Urinary bladder (tissue), 4 donors: ENCODE measurements around the gene CLEC3A. TPM values are rescaled to one million over a fixed set of nuclear protein-coding genes. Genes with fewer than 3 reads are reported as not detected.
"Not testable (repeated sequence)": the region's sequence is repeated elsewhere in the genome, so short reads cannot be mapped to it uniquely, and the experiment has no call there.

Experiments used
- DNase-seq: peaks from one replicate; pipeline ENCODE4 v3.0.0-alpha.2; 2015; ENCODE audit errors: extremely low spot score
- H3K27ac ChIP-seq: one replicate; pipeline ENCODE4 v1.5.1; 2013; ENCODE audit warnings: low read depth, mild to moderate bottlenecking, moderate library complexity
- H3K36me3 ChIP-seq: one replicate; pipeline ENCODE4 v1.6.1; 2013; ENCODE audit warnings: mild to moderate bottlenecking, moderate library complexity; ENCODE audit not compliant: insufficient read depth
- H3K4me1 ChIP-seq: one replicate; pipeline ENCODE4 v1.6.1; 2013; ENCODE audit warnings: mild to moderate bottlenecking, moderate library complexity; ENCODE audit not compliant: insufficient read depth
- H3K4me3 ChIP-seq: one replicate; pipeline ENCODE4 v1.5.1; 2013; ENCODE audit warnings: low read depth, low read length
- WGBS: extraction: QIAGEN DNeasy Blood & Tissue Kit; methylation state at CpG from one replicate; pipeline ENCODE4 v1.1.7; 2013; 5-methylcytosine and 5-hydroxymethylcytosine counted together
- polyA plus RNA-seq: library from polyadenylated mRNA; stranded (reverse); fragments of 200-250 nt; gene quantifications from one replicate; pipeline ENCODE4 v1.2.3, GENCODE V29; 2013
- total RNA-seq: library from RNA; depleted of rRNA; stranded (reverse); fragments of >200 nt; gene quantifications from one replicate; pipeline ENCODE4 v1.2.3, GENCODE V29; 2014
- donor health status: healthy with polysubstance abuse.
- donor health status: healthy.

The CLEC3A gene, protein sequence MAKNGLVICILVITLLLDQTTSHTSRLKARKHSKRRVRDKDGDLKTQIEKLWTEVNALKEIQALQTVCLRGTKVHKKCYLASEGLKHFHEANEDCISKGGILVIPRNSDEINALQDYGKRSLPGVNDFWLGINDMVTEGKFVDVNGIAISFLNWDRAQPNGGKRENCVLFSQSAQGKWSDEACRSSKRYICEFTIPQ
- 16.8 TPM for total RNA-seq
- 12.4 TPM for polyA plus RNA-seq

DNA sequence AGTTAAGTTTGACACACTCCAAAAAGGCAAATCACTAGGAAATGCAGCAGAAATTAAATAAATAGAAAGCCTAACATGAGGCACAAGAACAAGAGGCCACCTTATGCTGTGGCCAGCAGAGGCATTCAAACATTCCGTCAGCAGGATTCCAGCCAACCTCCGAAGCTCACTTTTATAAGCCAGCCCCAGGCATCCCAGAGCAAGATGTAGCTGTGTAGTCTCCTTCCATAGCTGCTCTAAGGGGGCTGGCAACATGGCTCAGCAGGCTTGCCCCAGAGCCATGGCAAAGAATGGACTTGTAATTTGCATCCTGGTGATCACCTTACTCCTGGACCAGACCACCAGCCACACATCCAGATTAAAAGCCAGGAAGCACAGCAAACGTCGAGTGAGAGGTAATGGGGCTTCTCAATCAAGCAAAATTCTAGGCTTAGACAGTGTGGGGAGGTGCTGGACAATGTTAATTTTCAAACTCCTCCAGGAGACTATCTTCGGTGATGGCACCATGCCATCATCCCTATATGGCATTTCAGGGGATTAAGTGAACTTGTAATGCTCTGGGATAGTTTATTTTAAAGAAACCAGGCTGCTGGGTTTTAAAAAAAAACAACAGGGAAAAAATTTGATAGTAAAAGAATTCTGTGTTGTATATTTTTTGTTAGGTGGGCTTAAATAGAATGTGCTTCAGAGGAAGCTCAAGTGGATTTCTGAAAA is at the start of gene CLEC3A:
CLEC3A (plus strand) TSS at position 202 of the 714 bp plus-strand sequence; CDS start at position 281, 79 bp downstream.
- no peak for DNase-seq
- peaks cover 1% of the 10 kb centered on the region for H3K4me1 ChIP-seq
- WGBS, result 16% methylated on average over 5 of the region's 5 CpGs

DNA sequence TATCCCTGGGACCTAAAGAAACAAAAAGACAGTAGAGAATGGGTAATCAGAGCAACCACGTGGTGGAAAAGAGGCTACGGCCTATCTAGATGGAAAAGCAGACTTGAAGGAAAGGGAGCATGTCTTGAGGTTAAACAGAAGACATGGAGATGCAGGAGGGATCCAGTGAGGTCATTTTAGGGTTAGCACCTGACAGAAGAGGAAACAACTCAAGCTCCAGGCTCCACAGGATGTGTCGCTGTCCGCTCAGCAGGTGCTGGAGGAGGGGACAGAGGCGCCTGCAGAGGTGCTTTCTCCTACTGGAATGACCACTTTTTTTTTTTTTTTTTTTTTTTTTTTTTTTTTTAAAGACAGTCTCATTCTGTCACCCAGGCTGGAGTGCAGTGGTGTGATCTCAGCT is 47.5 kb upstream of the CLEC3A start:
- Histone ChIP-seq H3K4me1 (no peaks in the 10 kb centered on the region), H3K4me3 (no peak overlapping the region), H3K27ac (no peak overlapping the region), H3K36me3 (no peaks in the 10 kb centered on the region)
- WGBS, result 83% methylated on average over 5 of the region's 5 CpGs
- DNase-seq, result no peak

More for the DNA sequence above, at the start of gene CLEC3A:
- Histone ChIP-seq H3K36me3 (no peaks in the 10 kb centered on the region), H3K4me3 (no peak within 1 kb of the TSS), H3K27ac (no peak within 1 kb of the TSS)

DNA sequence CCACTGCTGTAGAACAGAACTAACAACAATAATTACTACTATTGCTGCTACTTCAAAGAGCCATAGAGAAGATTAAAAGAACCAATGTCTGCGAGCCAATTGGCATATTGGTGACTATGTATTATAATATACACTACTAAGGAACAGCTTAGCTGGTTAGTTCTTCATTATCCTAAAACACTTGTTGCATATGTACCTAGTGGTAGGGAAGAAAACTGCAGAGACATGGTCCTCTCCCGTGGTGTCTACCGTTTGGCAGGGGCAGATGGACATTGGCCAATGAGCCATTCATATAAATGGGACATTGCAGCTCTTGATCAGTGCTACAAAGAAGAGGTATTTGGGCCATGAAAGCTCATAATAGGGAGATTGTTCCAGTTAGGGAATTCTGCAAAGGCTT is 46.4 kb upstream of the CLEC3A start:
- no peaks in the 10 kb centered on the region for H3K4me1 ChIP-seq
- no peak overlapping the region for H3K4me3 ChIP-seq
- 72% methylated on average over 3 of the region's 3 CpGs for WGBS
- no peaks in the 10 kb centered on the region for H3K36me3 ChIP-seq
- H3K27ac ChIP-seq, result no peak overlapping the region
- no peak for DNase-seq

DNA sequence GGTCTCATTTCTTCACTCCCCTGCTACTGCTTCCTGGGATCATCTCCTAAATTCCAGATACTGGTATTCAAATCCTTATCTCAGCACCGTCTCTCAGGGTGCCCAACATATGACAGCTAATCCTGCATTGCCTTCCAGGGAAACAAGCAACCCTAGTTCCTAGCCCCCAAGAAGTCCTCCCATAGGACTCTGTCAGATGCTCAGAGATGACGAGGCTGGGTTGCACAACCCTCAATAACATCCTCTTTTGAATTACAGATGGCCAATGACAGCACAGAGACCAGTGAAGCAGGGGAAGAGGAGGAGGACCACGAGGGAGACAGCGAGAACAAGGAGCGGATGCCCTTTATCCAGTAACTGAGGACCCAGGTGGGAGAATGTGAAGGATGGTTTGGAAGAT is 45.0 kb upstream of the CLEC3A start:
- DNase-seq, result no peak
- Histone ChIP-seq H3K4me1 (no peaks in the 10 kb centered on the region), H3K36me3 (no peaks in the 10 kb centered on the region), H3K4me3 (no peak overlapping the region), H3K27ac (no peak overlapping the region)
- 82% methylated on average over 5 of the region's 5 CpGs for WGBS

DNA sequence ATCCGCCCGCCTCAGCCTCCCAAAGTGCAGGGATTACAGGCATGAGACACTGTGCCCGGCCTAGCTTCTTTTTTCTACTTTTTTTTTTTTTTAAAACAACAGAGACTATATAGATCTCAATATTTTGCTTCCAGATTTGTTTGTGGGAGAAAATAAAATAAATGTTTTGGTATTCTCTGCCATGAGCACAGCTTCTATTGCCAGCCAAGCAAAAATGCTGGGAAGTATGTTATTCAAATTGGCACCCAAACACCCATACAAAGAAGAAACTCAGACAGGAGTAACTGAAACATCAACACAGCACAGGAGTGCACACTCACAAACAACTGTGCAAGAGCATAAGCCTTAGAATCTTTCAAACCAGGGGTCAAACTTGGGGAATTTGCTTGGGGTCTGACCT is 37.2 kb upstream of the CLEC3A start:
- Histone ChIP-seq H3K4me1 (no peaks in the 10 kb centered on the region), H3K27ac (no peak overlapping the region), H3K36me3 (no peaks in the 10 kb centered on the region), H3K4me3 (no peak overlapping the region)
- WGBS, result 90% methylated on average over 3 of the region's 3 CpGs
- DNase-seq, result no peak

DNA sequence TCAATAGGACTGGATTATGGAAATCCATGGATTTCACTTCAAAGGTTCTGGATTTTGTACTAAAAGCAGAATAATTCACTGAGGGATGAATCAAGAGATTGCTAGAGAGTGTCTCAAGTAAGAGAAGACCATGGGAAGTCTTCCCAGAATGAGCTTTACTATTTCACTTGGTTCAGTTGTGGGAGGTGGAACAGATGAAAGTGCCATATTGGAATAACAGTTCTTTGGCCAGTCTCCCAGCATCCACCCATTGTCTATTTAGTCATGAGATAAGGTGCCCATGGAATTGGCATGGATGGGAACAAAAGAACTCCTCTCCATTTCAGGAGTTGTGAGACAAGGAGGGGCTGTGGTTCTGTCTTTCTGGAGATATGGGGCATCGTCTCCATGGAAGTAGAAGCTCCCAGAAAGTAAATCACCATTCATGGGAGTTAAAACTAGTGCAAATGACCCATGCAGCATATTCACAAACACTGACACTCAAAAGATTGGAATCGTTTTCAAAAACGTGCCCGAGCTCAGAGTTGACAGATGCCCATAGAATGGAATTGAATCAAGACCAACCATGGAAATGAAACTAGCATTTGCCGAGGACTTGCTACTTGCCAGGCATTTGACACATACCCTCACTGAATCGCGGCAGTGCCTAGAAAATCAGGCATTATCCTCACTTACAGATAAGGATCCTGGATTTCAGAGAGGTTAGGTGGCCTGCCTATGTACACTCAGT is 36.2 kb upstream of the CLEC3A start:
- 95% methylated on average over 7 of the region's 7 CpGs for WGBS
- H3K4me1 ChIP-seq, result no peaks in the 10 kb centered on the region
- H3K27ac ChIP-seq, result no peak overlapping the region
- H3K36me3 ChIP-seq, result no peaks in the 10 kb centered on the region
- no peak overlapping the region for H3K4me3 ChIP-seq
- no peak for DNase-seq

DNA sequence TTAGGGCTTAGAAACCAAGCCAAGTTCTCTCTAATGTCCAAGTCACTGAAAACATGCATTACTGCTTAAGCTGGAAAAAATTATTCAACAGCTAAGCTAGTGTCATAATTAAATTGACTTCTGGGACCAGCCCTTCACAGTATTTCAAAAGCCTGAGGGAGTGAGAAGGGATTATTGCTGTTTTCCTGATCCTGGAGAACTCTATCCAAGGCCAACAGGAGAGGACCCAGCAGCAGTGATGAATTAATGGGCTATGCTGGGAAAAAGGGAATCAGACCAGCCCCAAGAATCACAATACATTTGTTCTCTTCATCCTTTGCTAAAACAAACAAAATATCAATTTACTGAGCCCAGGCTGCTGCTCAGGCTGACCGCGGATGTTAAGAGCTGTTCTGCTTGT is 34.5 kb upstream of the CLEC3A start:
- 53% methylated on average over 2 of the region's 2 CpGs for WGBS
- Histone ChIP-seq H3K4me1 (no peaks in the 10 kb centered on the region), H3K27ac (no peak overlapping the region), H3K4me3 (no peak overlapping the region), H3K36me3 (no peaks in the 10 kb centered on the region)
- no peak for DNase-seq

DNA sequence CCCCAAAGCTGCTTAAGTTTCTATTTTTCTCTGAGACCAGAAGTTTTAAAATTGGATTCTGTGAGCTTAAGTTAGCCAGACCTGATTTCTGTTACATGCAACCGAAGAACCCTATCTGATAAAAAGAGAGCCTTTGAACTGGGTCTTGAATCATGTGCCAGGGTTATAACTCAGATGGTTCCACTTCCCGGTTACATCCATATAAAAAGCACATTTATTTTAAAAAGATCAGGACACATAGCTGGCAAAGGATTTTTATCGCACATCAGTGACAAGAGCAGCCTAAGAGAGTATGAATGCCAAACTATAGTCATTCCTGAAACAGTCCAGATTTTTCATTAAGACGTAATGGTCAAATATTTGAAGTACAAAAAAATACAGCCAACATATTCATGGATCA is 32.5 kb upstream of the CLEC3A start:
- no peak for DNase-seq
- H3K36me3 ChIP-seq, result no peaks in the 10 kb centered on the region
- H3K4me3 ChIP-seq, result no peak overlapping the region
- WGBS, result 43% methylated on average over 4 of the region's 4 CpGs
- no peak overlapping the region for H3K27ac ChIP-seq
- no peaks in the 10 kb centered on the region for H3K4me1 ChIP-seq

DNA sequence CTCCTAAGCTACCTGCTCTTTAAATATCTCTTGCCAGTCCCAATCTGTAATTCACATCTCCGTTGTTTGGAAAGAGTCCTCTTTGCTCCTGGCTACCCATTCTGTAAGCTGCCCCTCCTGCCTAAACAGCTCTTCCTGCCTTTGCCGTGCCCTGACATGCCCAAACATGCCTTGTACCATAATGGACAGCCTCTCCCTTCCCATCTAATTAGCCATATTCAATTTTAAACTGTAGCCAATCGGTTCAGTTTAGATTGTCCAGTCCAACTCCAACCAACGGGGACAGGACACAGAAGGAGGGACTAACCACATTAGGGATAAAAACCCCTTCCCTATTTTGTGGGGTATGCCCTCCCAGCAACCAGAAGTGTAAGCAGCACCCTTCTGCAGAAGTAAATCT is 30.6 kb upstream of the CLEC3A start:
- Histone ChIP-seq H3K4me1 (no peaks in the 10 kb centered on the region), H3K4me3 (no peak overlapping the region), H3K27ac (no peak overlapping the region), H3K36me3 (no peaks in the 10 kb centered on the region)
- no peak for DNase-seq
- 69% methylated on average over 4 of the region's 4 CpGs for WGBS

DNA sequence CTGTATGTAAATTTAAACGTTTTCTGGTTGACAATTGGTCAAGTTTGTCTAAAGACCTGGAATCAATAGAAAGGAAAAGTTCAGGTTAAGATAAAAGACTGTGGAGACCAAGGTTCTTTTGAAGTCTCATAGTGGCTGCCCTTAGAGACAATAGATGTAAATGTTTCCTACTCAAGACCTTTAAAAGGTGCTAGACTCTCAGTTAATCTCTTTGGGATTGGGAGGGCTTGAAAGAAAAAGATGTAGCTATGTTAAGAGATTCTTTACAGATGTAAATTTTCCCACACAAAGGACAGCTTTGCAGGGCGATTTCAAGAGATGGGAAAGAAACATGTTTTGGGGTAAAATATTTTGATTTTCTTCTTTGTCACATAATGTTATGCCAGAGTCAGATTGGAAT is 30.0 kb upstream of the CLEC3A start:
- WGBS, result 42% methylated on average over 2 of the region's 2 CpGs
- not testable (repeated sequence) for H3K27ac ChIP-seq, H3K36me3 ChIP-seq, DNase-seq, H3K4me3 ChIP-seq, H3K4me1 ChIP-seq

DNA sequence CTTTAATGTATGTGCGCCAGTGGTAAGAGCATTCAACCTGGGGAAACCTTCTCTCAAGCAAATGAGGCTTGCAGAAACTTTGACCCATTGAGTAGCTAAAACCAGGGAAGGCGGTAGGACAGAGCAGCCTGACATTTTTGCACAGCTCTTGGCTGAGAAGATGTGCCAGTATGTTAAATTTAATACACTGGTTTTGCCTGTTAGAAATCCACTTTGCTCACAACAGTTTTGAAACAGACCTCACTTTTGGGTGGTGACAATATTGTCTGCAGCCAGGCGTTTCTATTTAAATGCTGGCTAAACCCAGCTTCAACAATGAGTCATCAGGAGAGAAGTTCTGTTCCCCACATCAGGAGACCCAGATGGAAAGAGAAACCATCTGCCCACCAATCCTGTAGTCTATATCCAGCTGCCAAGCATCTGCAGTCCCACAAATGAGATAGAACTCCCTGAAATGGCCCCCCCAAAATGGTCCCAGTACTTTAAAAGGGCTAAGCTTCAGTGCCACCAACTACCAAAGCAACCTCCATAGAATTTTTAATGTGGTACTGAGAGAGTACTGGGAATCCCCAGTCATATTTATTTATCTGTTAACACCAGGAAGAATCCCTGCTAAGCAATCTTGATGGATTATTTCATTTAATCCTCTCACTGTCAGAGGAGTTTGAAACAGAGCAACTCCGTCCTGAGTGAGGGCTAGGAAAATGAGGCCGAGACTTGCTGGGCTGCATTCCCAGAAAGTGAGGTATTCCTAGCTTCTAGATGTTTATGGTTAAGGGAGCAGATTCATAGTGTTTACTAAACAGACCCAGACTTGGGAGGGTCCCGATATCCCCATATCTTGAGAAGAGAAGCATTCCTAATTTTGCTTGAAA is 29.0 kb upstream of the CLEC3A start:
- Histone ChIP-seq H3K4me3 (no peak overlapping the region), H3K27ac (no peak overlapping the region), H3K36me3 (no peaks in the 10 kb centered on the region), H3K4me1 (no peaks in the 10 kb centered on the region)
- DNase-seq, result no peak
- WGBS, result 16% methylated on average over 6 of the region's 6 CpGs

DNA sequence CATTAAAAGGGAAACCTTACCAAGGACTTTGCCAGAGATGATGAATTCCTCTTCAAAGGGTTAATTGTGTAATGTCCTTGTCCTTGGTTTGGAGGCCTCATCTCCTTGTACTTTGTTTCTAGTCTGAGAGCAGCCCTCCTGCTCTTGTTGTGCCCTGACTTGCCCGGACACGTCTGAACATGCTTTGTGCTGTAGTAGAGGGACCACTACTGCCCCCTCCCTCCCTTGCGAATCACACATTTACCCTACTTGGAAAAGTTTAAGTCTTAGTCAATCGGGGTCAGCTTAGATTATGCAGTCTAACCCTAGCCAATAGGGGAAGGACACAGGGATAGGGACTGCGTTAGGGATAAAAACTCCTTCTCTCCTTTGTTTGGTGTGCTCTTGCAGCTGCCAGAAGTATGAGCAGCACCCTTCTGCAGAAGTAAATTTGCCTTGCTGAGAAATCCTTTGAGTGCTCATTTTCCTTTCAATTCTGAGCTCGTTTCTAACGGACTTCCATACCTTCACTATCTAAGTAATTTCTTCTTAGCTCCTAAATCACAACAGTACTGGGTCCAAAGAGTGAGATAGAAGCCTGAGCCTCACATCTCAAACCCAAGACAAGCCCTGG is 26.4 kb upstream of the CLEC3A start:
- no peaks in the 10 kb centered on the region for H3K36me3 ChIP-seq
- H3K27ac ChIP-seq, result no peak overlapping the region
- H3K4me3 ChIP-seq, result no peak overlapping the region
- H3K4me1 ChIP-seq, result no peaks in the 10 kb centered on the region
- DNase-seq, result no peak
- WGBS, result 88% methylated on average over 7 of the region's 7 CpGs
